Fibroblast of villous mesenchyme (primary cell): ENCODE measurements around the gene CFAP43. TPM values are rescaled to one million over a fixed set of nuclear protein-coding genes. Genes with fewer than 3 reads are reported as not detected.

Experiments used
- DNase-seq: peaks from one replicate; pipeline ENCODE4 v3.0.0-alpha.2; 2010; ENCODE audit warnings: low read depth
- H3K4me3 ChIP-seq: 2 replicates; pipeline ENCODE4 v1.5.1; 2011; ENCODE audit warnings: low read depth, mild to moderate bottlenecking, low read length
- total RNA-seq: library from RNA; depleted of rRNA; stranded (reverse); fragments of >200 nt; gene quantifications from 2 replicates; pipeline ENCODE4 v1.2.3, GENCODE V29; 2012
- TF ChIP-seq, protein P1 (sequence below): IDR thresholded peaks from 2 replicates; pipeline ENCODE4 v1.5.1; 2012; ENCODE audit warnings: low read depth, mild to moderate bottlenecking, low read length; ENCODE audit not compliant: insufficient read depth

Gene CFAP43
- total RNA-seq, 1 donor, result not detected

DNA sequence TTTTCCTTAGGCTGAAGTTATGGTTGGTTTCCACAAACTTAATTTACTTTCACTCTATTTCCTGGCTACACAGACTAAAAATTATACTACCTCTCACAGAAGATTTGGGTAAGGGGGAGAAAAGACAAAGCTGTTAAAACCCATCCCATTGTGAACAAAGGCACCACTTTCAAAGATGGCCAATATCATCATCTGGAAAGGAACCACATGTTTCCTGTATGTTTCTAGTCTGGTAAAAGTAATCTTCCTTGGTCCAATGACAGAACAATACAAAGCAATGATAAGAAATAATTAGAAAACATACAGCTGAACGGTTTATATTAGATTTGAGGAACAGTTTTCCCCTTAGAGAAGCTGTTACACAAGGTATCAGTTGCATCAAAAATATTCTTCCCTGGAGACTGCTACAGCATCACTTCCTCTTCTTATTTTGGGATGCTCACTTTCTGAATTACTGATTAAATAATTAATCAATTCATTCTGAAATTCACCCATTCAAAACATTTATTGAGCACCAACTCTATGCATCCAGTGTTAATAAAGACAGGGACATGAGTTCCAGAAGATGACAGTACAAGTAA, 118.7 kb downstream of the CFAP43 start:
- TF ChIP-seq, protein P1, sequence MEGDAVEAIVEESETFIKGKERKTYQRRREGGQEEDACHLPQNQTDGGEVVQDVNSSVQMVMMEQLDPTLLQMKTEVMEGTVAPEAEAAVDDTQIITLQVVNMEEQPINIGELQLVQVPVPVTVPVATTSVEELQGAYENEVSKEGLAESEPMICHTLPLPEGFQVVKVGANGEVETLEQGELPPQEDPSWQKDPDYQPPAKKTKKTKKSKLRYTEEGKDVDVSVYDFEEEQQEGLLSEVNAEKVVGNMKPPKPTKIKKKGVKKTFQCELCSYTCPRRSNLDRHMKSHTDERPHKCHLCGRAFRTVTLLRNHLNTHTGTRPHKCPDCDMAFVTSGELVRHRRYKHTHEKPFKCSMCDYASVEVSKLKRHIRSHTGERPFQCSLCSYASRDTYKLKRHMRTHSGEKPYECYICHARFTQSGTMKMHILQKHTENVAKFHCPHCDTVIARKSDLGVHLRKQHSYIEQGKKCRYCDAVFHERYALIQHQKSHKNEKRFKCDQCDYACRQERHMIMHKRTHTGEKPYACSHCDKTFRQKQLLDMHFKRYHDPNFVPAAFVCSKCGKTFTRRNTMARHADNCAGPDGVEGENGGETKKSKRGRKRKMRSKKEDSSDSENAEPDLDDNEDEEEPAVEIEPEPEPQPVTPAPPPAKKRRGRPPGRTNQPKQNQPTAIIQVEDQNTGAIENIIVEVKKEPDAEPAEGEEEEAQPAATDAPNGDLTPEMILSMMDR, result no peak
- no peak for DNase-seq
- H3K4me3 ChIP-seq, result no peak overlapping the region

DNA sequence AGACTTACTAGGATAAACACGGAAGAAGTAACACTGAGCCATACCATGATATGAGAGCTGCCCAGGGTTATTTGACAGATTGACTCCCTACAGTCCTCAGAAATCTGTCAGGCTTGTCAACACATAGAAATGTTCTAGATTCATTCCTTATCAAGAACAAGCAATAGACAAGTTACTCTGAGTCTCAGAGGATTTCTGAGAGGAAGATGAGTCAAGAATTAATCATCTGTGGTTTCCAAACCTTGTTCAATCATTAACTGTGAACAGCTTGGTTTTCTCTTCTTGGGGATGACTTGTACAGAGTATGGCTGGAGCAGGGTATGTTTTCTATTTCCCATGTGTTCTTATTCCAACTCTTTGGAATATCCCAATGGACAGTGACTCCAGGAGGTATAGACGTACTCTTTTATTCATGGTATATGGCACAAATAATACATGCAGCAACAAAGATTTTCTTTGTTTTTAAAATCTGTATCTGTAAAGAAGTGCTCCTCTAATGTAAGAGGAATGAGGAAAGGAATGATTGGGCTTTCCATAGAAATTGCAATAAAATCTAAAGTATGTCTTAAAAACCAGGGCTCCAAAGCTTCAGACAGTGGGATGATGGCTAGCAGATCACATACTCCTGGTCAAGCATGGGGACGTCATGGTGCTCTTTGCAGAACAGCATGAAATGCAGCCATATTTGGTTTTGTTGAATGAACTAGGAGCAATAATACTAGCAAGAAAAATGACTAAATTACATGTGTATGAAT, 122.1 kb downstream of the CFAP43 start:
- no peak overlapping the region for H3K4me3 ChIP-seq
- TF ChIP-seq, protein P1, result no peak
- peak; percentile 82 for DNase-seq

DNA sequence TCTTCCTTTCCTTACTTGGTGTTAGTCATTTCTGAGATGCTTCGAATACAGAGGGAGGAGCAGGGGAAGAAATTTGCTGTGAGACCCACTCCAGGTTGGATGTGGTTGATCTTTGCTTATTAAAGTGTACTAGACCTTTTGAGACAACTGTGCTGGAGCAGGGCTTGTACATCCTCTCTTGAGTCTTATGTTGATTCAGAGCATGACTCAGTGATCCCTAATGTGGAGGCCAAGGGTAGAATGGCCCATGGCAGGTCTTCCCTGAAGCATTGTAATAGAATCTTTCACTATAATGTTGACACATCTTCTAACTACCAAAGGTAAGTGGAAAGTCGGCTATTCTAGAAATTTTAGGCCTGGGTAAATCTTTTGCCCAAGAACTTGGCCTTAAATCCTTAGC, 127.2 kb downstream of the CFAP43 start:
- TF ChIP-seq, protein P1, result no peak
- DNase-seq, result no peak
- H3K4me3 ChIP-seq, result no peak overlapping the region

DNA sequence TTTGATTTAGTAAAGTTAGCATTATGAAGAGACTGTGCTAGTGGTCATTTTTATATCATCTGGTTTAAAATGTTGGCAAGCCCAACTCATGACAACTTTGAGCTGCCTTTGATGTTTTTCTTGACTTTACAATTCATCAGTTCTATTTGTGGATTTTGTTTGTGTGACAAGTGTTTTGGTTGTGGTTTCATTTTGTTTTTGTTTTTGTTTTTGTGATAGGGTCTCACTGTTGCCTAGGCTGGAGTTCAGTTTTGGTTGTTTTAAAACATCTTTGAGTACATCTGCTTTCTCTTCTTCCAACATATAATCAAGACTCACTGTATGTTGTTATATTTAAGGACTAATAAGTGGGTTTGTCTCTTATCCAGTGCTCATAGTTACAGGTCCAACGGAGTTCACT, 127.7 kb downstream of the CFAP43 start:
- TF ChIP-seq, protein P1, result no peak
- H3K4me3 ChIP-seq, result no peak overlapping the region
- DNase-seq, result no peak

DNA sequence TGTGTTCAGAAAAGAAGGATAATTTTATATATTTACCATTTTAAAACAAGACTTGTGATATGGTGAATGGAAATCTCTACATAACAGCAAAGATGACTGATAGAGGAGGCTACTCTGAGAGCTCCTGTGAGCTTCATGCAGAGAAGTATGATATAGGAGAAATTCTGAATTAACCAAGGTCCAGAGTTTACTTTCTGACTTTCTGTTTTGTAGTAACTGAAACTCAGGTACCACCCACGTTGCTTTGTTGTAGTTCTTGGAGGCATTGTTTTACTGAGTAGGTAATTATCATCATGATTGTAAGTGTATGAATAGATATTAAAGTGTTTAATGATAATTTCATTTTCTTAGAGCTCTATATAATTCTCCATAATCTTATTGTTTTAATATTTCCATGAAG, 128.2 kb downstream of the CFAP43 start:
- TF ChIP-seq, protein P1, result no peak
- DNase-seq, result no peak
- no peak overlapping the region for H3K4me3 ChIP-seq

DNA sequence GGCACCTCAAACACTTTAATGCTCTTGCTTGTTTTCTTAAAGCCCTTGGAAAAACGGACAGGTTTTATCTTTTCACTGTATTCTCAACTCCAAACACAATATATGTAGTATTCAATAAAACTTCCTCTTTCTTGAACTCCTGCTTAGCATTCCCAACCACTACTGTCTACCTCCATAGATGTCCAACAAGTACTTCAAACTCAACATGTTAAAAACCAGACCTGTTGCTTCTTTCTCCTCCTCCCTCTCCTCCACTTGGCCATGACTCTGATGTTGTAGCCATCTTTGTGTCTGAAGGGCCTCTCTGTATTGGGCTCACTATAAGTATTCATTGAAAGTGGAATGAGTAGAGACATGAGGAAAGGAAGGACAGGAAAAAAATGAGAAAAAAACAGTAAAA, 130.3 kb downstream of the CFAP43 start:
- TF ChIP-seq, protein P1, result no peak
- no peak for DNase-seq
- H3K4me3 ChIP-seq, result no peak overlapping the region
